ENCODE results near the gene CIAO2B.

Gene CIAO2B

GRCh38 chr16:66923866-66924265 lies 10.3 kb downstream of the CIAO2B start:
- H3K27me3 ChIP-seq (ENCODE audit: insufficient read depth, low read length, poor library complexity, severe bottlenecking): no peaks in the 10 kb centered on the region
- H4K20me1 ChIP-seq (ENCODE audit: insufficient read depth, low read length, poor library complexity, severe bottlenecking): no peaks in the 10 kb centered on the region
- no peaks in the 10 kb centered on the region for H3K36me3 ChIP-seq (ENCODE audit: insufficient read depth, low read length)
- TF ChIP-seq EZH2phosphoT487 (IDR thresholded peaks at IDR 0.05; ENCODE audit: borderline replicate concordance) (no peak), CTCF (conservative IDR thresholded peaks at IDR 0.05; ENCODE audit: low read length) (no peak)
- H3K79me2 ChIP-seq (ENCODE audit: insufficient read depth, low read length): no peaks in the 10 kb centered on the region
- H2AFZ ChIP-seq (ENCODE audit: low read length): no peak overlapping the region
- H3K9me2 ChIP-seq (replicated peaks; ENCODE audit: low read depth, low read length): no peaks in the 10 kb centered on the region
- no peaks in the 10 kb centered on the region for H3K9me3 ChIP-seq (ENCODE audit: insufficient read depth, low read depth, low read length)
- H3K4me3 ChIP-seq (ENCODE audit: low read length, poor library complexity, severe bottlenecking): no peak overlapping the region
- no peak overlapping the region for H3K9ac ChIP-seq (ENCODE audit: low read depth, low read length, poor library complexity, severe bottlenecking)
- H3F3A ChIP-seq (ENCODE audit: low read depth): no peaks in the 10 kb centered on the region
- H3K4me1 ChIP-seq (ENCODE audit: insufficient read depth, low read length, poor library complexity, severe bottlenecking): no peaks in the 10 kb centered on the region
- H3K4me2 ChIP-seq (ENCODE audit: low read depth, low read length, poor library complexity, severe bottlenecking): no peak overlapping the region

- no peaks in the 10 kb centered on the region for H3K79me2 ChIP-seq (ENCODE audit: insufficient read depth, low read length)
- H4K20me1 ChIP-seq (ENCODE audit: insufficient read depth, low read length, poor library complexity, severe bottlenecking): no peaks in the 10 kb centered on the region
- H3K9me2 ChIP-seq (replicated peaks; ENCODE audit: low read depth, low read length): no peaks in the 10 kb centered on the region
- H3K4me3 ChIP-seq (ENCODE audit: low read length, poor library complexity, severe bottlenecking): no peak overlapping the region
- no peak for TF ChIP-seq CTCF (conservative IDR thresholded peaks at IDR 0.05; ENCODE audit: low read length)
- TF ChIP-seq EZH2phosphoT487 (IDR thresholded peaks at IDR 0.05; ENCODE audit: borderline replicate concordance): no peak
- H3K4me2 ChIP-seq (ENCODE audit: low read depth, low read length, poor library complexity, severe bottlenecking): no peak overlapping the region
- no peak overlapping the region for H2AFZ ChIP-seq (ENCODE audit: low read length)
- no peaks in the 10 kb centered on the region for H3K36me3 ChIP-seq (ENCODE audit: insufficient read depth, low read length)
- H3K27me3 ChIP-seq (ENCODE audit: insufficient read depth, low read length, poor library complexity, severe bottlenecking): no peaks in the 10 kb centered on the region
- H3F3A ChIP-seq (ENCODE audit: low read depth): no peaks in the 10 kb centered on the region
- H3K9me3 ChIP-seq (ENCODE audit: insufficient read depth, low read depth, low read length): no peaks in the 10 kb centered on the region
- no peak overlapping the region for H3K9ac ChIP-seq (ENCODE audit: low read depth, low read length, poor library complexity, severe bottlenecking)
- no peaks in the 10 kb centered on the region for H3K4me1 ChIP-seq (ENCODE audit: insufficient read depth, low read length, poor library complexity, severe bottlenecking)
Measured at GRCh38 chr16:66923247-66923731, 10.9 kb downstream of the CIAO2B start.

GRCh38 chr16:66921729-66922450 lies 12.3 kb downstream of the CIAO2B start:
- H4K20me1 ChIP-seq (ENCODE audit: insufficient read depth, low read length, poor library complexity, severe bottlenecking): no peaks in the 10 kb centered on the region
- no peaks in the 10 kb centered on the region for H3F3A ChIP-seq (ENCODE audit: low read depth)
- no peaks in the 10 kb centered on the region for H3K4me1 ChIP-seq (ENCODE audit: insufficient read depth, low read length, poor library complexity, severe bottlenecking)
- H3K9ac ChIP-seq (ENCODE audit: low read depth, low read length, poor library complexity, severe bottlenecking): no peak overlapping the region
- H3K9me2 ChIP-seq (replicated peaks; ENCODE audit: low read depth, low read length): no peaks in the 10 kb centered on the region
- no peaks in the 10 kb centered on the region for H3K27me3 ChIP-seq (ENCODE audit: insufficient read depth, low read length, poor library complexity, severe bottlenecking)
- no peaks in the 10 kb centered on the region for H3K36me3 ChIP-seq (ENCODE audit: insufficient read depth, low read length)
- no peaks in the 10 kb centered on the region for H3K79me2 ChIP-seq (ENCODE audit: insufficient read depth, low read length)
- TF ChIP-seq CTCF (conservative IDR thresholded peaks at IDR 0.05; ENCODE audit: low read length) (no peak), EZH2phosphoT487 (IDR thresholded peaks at IDR 0.05; ENCODE audit: borderline replicate concordance) (no peak)
- H2AFZ ChIP-seq (ENCODE audit: low read length): no peak overlapping the region
- no peaks in the 10 kb centered on the region for H3K9me3 ChIP-seq (ENCODE audit: insufficient read depth, low read depth, low read length)
- H3K4me3 ChIP-seq (ENCODE audit: low read length, poor library complexity, severe bottlenecking): no peak overlapping the region
- H3K4me2 ChIP-seq (ENCODE audit: low read depth, low read length, poor library complexity, severe bottlenecking): no peak overlapping the region
